ENCODE data around the gene MAK. TPM values are rescaled to one million over a fixed set of nuclear protein-coding genes. Genes with fewer than 3 reads are reported as not detected.
"Not testable (repeated sequence)": the region's sequence is repeated elsewhere in the genome, so short reads cannot be mapped to it uniquely, and the experiment has no call there.

The MAK gene
- total RNA-seq, 1 experiment from 2014 or later = 0.22 TPM

GRCh38 chr6:10824297-10824696 lies 14.0 kb downstream of the MAK start:
- H3K9me3 ChIP-seq (ENCODE audit: control insufficient read depth in 1 of 2, insufficient read depth in 1 of 2, low read depth in 1 of 2, low read length in 2 of 2) = no peaks in the 10 kb centered on the region
- H3K4me2 ChIP-seq (ENCODE audit: low read length) = no peak overlapping the region
- TF ChIP-seq ZFX (IDR thresholded peaks at IDR 0.05) (no peak), SP1 (IDR thresholded peaks at IDR 0.05; ENCODE audit: low read depth) (no peak), ELF1 (IDR thresholded peaks at IDR 0.05; ENCODE audit: borderline replicate concordance, low read depth) (no peak), POLR2A (IDR thresholded peaks at IDR 0.05; ENCODE audit: borderline replicate concordance, extremely low read depth, insufficient read depth, insufficient read length) (no peak), SRF (IDR thresholded peaks at IDR 0.05; ENCODE audit: low read depth) (no peak), EZH2 (IDR thresholded peaks at IDR 0.05) (no peak), POLR2AphosphoS5 (IDR thresholded peaks at IDR 0.05; ENCODE audit: low read depth, low read length) (no peak), REST (IDR thresholded peaks at IDR 0.05; ENCODE audit: low read depth) (no peak), ZBTB33 (IDR thresholded peaks at IDR 0.05; ENCODE audit: extremely low read depth, insufficient replicate concordance, low read length) (no peak), CEBPB (IDR thresholded peaks at IDR 0.05; ENCODE audit: low read depth) (no peak), RAD21 (IDR thresholded peaks at IDR 0.05; ENCODE audit: low read depth) (no peak), CTCF (IDR thresholded peaks at IDR 0.05 in 2 of 3, conservative IDR thresholded peaks at IDR 0.05 in 1 of 3; ENCODE audit: borderline replicate concordance in 1 of 3, insufficient read depth in 1 of 3, low read depth in 2 of 3, low read length in 2 of 3) (no peak), JUND (IDR thresholded peaks at IDR 0.05) (no peak), SIN3A (IDR thresholded peaks at IDR 0.05; ENCODE audit: low read depth) (no peak)
- RAD21 ChIA-PET (ENCODE audit: low non-redundant PET in 1 of 2, low total read pairs in 2 of 2, uncharacterized antibody in 2 of 2, unreplicated experiment in 2 of 2) = no interaction called here
- CTCF ChIA-PET = no interaction called here
- BruUV-seq (replicated peaks) = no TSS peak
- POLR2A ChIA-PET = no interaction called here
- no peak overlapping the region for H2AFZ ChIP-seq (ENCODE audit: low read depth, low read length, poor library complexity, severe bottlenecking)
- DNase-seq (ENCODE audit: low read depth, low spot score) = no peak
- no peak for ATAC-seq
- H3K4me1 ChIP-seq (ENCODE audit: control insufficient read depth in 1 of 2, insufficient read depth in 2 of 2, low read length in 2 of 2) = no peaks in the 10 kb centered on the region
- no peaks in the 10 kb centered on the region for H3K27me3 ChIP-seq (ENCODE audit: insufficient read depth, low read length)
- no peak overlapping the region for H3K27ac ChIP-seq (ENCODE audit: low read depth, low read length)
- H4K20me1 ChIP-seq (ENCODE audit: insufficient read depth) = no peaks in the 10 kb centered on the region
- H3K9ac ChIP-seq (ENCODE audit: low read length) = no peak overlapping the region
- H3K36me3 ChIP-seq (ENCODE audit: control insufficient read depth in 1 of 2, insufficient read depth in 2 of 2, low read length in 2 of 2) = no peaks in the 10 kb centered on the region
- no peak overlapping the region for H3K4me3 ChIP-seq (replicated peaks in 1 of 2; ENCODE audit: low read depth in 1 of 2, low read length in 2 of 2)
- intact Hi-C loops (cut with micrococcal nuclease) = no loop called here
- no peaks in the 10 kb centered on the region for H3K9me2 ChIP-seq (ENCODE audit: insufficient read depth)
- no peaks in the 10 kb centered on the region for H3K79me2 ChIP-seq (ENCODE audit: insufficient read depth, low read length)

- H3K4me2 ChIP-seq (ENCODE audit: low read length); H3K4me3 ChIP-seq (replicated peaks in 1 of 2; ENCODE audit: low read depth in 1 of 2, low read length in 2 of 2); DNase-seq (ENCODE audit: low read depth, low spot score); intact Hi-C loops (cut with micrococcal nuclease); BruUV-seq (replicated peaks); H3K4me1 ChIP-seq (ENCODE audit: control insufficient read depth in 1 of 2, insufficient read depth in 2 of 2, low read length in 2 of 2); H2AFZ ChIP-seq (ENCODE audit: low read depth, low read length, poor library complexity, severe bottlenecking); H3K9ac ChIP-seq (ENCODE audit: low read length); POLR2A ChIA-PET; ATAC-seq; H3K9me3 ChIP-seq (ENCODE audit: control insufficient read depth in 1 of 2, insufficient read depth in 1 of 2, low read depth in 1 of 2, low read length in 2 of 2); H4K20me1 ChIP-seq (ENCODE audit: insufficient read depth); RAD21 ChIA-PET (ENCODE audit: low non-redundant PET in 1 of 2, low total read pairs in 2 of 2, uncharacterized antibody in 2 of 2, unreplicated experiment in 2 of 2); H3K9me2 ChIP-seq (ENCODE audit: insufficient read depth); H3K27me3 ChIP-seq (ENCODE audit: insufficient read depth, low read length); H3K27ac ChIP-seq (ENCODE audit: low read depth, low read length); H3K36me3 ChIP-seq (ENCODE audit: control insufficient read depth in 1 of 2, insufficient read depth in 2 of 2, low read length in 2 of 2); H3K79me2 ChIP-seq (ENCODE audit: insufficient read depth, low read length): not testable (repeated sequence)
- CTCF ChIA-PET = interaction anchor here (1.2 kb wide), 1 partner anchor 336 kb away, joined by 3 read pairs; no protein-coding TSS in a partner anchor
Observed at GRCh38 chr6:10814176-10814575, 24.2 kb downstream of the MAK start.
